Endodermal cell (in vitro differentiated cells): ENCODE results near the gene BTD. TPM values are rescaled to one million over a fixed set of nuclear protein-coding genes. Genes with fewer than 3 reads are reported as not detected.
A peak's percentile ranks its signal among the peaks of the same experiment; 100 is the strongest.

Experiments
- DNase-seq: peaks from one replicate; pipeline ENCODE4 v3.0.0-alpha.2; 2017
- H3K27ac ChIP-seq: 2 replicates; pipeline ENCODE4 v1.5.1; 2013; ENCODE audit warnings: mild to moderate bottlenecking, low read depth, low read length, moderate library complexity
- H3K27me3 ChIP-seq: 2 replicates; pipeline ENCODE4 v1.6.1; 2013; ENCODE audit warnings: mild to moderate bottlenecking, low read length, moderate library complexity; ENCODE audit not compliant: insufficient read depth, control insufficient read depth, poor library complexity, severe bottlenecking
- H3K36me3 ChIP-seq: 2 replicates; pipeline ENCODE4 v1.7.0; 2013; ENCODE audit warnings: mild to moderate bottlenecking, low read length, moderate library complexity; ENCODE audit not compliant: control insufficient read depth, insufficient read depth
- H3K4me1 ChIP-seq: one replicate; pipeline ENCODE4 v1.7.0; 2013; ENCODE audit warnings: low read length; ENCODE audit not compliant: control insufficient read depth, insufficient read depth
- H3K4me3 ChIP-seq: 2 replicates; pipeline ENCODE4 v1.5.1; 2013; ENCODE audit warnings: mild to moderate bottlenecking, low read length, moderate library complexity
- H3K9ac ChIP-seq: 2 replicates; pipeline ENCODE4 v1.6.1; 2013; ENCODE audit warnings: mild to moderate bottlenecking, low read length, moderate library complexity; ENCODE audit not compliant: poor library complexity, severe bottlenecking; ENCODE audit errors: extremely low read depth
- H3K9me3 ChIP-seq: 2 replicates; pipeline ENCODE4 v1.6.1; 2013; ENCODE audit warnings: mild to moderate bottlenecking, low read length, moderate library complexity; ENCODE audit not compliant: control insufficient read depth
- H3K27ac Mint-ChIP-seq: 2 replicates; pipeline ENCODE4 v1.8.0; 2020; ENCODE audit warnings: mixed read lengths
- H3K27me3 Mint-ChIP-seq: 2 replicates; pipeline ENCODE4 v1.8.0; 2021; ENCODE audit warnings: mild to moderate bottlenecking, mixed read lengths; ENCODE audit not compliant: insufficient read depth
- H3K36me3 Mint-ChIP-seq: 2 replicates; pipeline ENCODE4 v1.8.0; 2020; ENCODE audit warnings: low read depth, mixed read lengths
- H3K4me1 Mint-ChIP-seq: 2 replicates; pipeline ENCODE4 v1.8.0; 2020; ENCODE audit warnings: mixed read lengths
- H3K4me3 Mint-ChIP-seq: 2 replicates; pipeline ENCODE4 v1.8.0; 2020; ENCODE audit warnings: mild to moderate bottlenecking, moderate library complexity, mixed read lengths
- H3K9me3 Mint-ChIP-seq: 2 replicates; pipeline ENCODE4 v1.8.0; 2020; ENCODE audit warnings: mild to moderate bottlenecking, mixed read lengths
- WGBS, 2 experiments: methylation state at CpG; one replicate each; pipeline versions ENCODE4 v1.1.5 to v1.1.7; 2013; ENCODE audit warnings: missing lambda C conversion rate in 2 of 2, mixed read lengths in 1 of 2; ENCODE audit not compliant: insufficient coverage in 1 of 2, insufficient read length in 1 of 2; 5-methylcytosine and 5-hydroxymethylcytosine counted together
- total RNA-seq, 2 donors: library from RNA; stranded (reverse); fragmentation: NEBNext Ultra II Directional in 1 of 2; extraction: Animal tissue kit (Norgen Biotek cat#: 25700) in 1 of 2; gene quantifications; 2 replicates in 1 of 2; 3 replicates in 1 of 2; pipeline ENCODE4 v1.2.1, GENCODE V29; 2021
- TF ChIP-seq, protein P1 (sequence below): fragments of 200-600 bp; sonication (generic); conservative IDR thresholded peaks from 2 replicates; pipeline ENCODE4 v1.5.0; 2021; ENCODE audit warnings: antibody characterized with exemption, mild to moderate bottlenecking

BTD gene
- total RNA-seq, 2 donors from 2014 or later: 25.7 to 27.8 TPM

DNA sequence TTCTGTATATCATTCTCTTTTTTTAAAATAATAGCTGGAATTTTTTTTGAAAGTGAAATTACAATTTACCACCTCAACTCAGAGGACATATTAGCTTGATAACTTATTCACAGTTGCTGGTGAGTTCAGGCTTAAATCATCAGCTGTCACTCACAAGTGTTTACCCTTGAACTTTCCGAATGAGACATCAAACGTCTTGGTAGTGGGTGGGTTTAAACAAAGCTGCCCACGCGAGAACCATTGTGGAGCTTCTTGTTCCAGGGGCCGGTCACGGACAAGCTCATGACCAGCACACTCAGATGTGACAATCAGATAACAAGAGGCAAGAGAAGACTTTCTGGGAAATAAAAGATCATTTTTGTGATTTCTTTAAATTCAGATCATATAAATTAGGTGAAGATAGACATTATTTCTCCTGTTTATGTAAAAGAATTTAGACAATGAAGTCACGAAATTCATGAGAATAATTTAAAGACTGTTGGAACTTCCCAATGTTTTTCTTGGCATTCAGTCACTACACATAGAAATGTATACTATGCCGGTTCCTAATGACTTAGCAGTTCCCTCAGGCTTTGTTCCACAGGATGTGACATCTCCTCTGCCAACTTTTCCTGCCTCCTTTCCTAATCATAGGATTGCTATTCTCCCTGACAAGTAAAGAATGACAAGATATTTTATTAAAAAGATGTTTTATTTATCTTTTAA lies 29.3 kb downstream of the BTD start:
- H3K27me3 Mint-ChIP-seq: no peaks in the 10 kb centered on the region
- H3K4me3 Mint-ChIP-seq: no peak overlapping the region
- no peak overlapping the region for H3K27ac ChIP-seq
- H3K4me1 Mint-ChIP-seq: peaks cover 35% of the 10 kb centered on the region
- no peak overlapping the region for H3K4me3 ChIP-seq
- 59 to 61% methylated on average over 8 of the region's 8 CpGs for WGBS, 2 experiments
- no peaks in the 10 kb centered on the region for H3K9me3 ChIP-seq
- TF ChIP-seq, protein P1, sequence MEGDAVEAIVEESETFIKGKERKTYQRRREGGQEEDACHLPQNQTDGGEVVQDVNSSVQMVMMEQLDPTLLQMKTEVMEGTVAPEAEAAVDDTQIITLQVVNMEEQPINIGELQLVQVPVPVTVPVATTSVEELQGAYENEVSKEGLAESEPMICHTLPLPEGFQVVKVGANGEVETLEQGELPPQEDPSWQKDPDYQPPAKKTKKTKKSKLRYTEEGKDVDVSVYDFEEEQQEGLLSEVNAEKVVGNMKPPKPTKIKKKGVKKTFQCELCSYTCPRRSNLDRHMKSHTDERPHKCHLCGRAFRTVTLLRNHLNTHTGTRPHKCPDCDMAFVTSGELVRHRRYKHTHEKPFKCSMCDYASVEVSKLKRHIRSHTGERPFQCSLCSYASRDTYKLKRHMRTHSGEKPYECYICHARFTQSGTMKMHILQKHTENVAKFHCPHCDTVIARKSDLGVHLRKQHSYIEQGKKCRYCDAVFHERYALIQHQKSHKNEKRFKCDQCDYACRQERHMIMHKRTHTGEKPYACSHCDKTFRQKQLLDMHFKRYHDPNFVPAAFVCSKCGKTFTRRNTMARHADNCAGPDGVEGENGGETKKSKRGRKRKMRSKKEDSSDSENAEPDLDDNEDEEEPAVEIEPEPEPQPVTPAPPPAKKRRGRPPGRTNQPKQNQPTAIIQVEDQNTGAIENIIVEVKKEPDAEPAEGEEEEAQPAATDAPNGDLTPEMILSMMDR: no peak
- H3K9ac ChIP-seq: no peak overlapping the region
- no peak for DNase-seq
- H3K4me1 ChIP-seq: no peaks in the 10 kb centered on the region
- peaks cover 4% of the 10 kb centered on the region for H3K36me3 Mint-ChIP-seq
- no peak overlapping the region for H3K27ac Mint-ChIP-seq
- H3K36me3 ChIP-seq: no peaks in the 10 kb centered on the region
- no peaks in the 10 kb centered on the region for H3K27me3 ChIP-seq
- no peaks in the 10 kb centered on the region for H3K9me3 Mint-ChIP-seq

DNA sequence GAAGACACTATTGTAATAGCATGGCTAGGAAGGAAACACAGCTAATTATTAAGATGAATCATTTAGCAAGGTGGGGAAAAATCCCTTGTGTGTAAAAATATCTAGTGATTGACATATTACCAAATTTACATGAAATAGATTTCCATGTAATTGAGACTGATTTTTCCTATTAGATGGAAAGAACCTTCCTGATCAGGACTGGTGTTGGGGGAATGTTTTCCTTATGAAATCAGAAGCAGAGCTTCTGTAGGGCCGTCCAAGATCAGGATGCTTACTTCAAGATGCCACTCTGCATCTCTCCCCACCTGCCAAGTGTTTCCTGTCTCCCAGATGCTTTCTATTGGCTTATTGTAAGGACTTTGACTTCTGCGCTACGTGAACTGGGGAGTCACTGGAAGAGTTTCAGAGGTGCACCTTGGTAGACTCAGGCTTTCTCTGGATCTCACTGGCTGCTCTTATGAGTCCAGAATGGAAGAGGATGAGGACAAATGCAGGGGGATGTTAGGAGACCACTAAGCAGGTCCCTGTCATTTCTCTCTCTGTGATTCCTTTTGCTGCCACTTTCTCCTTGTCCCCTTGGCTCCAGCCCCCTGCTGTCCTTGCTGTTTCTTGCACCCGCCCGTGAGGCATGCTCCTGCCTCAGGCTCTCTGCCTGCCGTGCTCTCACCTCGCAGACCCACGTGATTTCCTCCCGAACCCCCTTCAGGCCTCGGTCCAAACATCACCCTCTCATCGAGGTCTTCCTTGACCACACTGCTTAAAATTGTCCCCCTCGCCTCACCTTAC lies 30.1 kb downstream of the BTD start:
- H3K4me3 Mint-ChIP-seq: no peak overlapping the region
- Histone ChIP-seq H3K36me3 (no peaks in the 10 kb centered on the region), H3K27me3 (no peaks in the 10 kb centered on the region), H3K4me1 (peaks cover 3% of the 10 kb centered on the region), H3K9me3 (no peaks in the 10 kb centered on the region), H3K27ac (no peak overlapping the region), H3K4me3 (no peak overlapping the region), H3K9ac (no peak overlapping the region)
- H3K27me3 Mint-ChIP-seq: no peaks in the 10 kb centered on the region
- 87 to 91% methylated on average over 11 to 12 of the region's 12 CpGs for WGBS, 2 experiments
- no peaks in the 10 kb centered on the region for H3K9me3 Mint-ChIP-seq
- no peak for DNase-seq
- peaks cover 38% of the 10 kb centered on the region for H3K4me1 Mint-ChIP-seq
- H3K27ac Mint-ChIP-seq: peak overlapping the region; percentile 61
- TF ChIP-seq, protein P1: peak; percentile 45
- peaks cover 4% of the 10 kb centered on the region for H3K36me3 Mint-ChIP-seq

DNA sequence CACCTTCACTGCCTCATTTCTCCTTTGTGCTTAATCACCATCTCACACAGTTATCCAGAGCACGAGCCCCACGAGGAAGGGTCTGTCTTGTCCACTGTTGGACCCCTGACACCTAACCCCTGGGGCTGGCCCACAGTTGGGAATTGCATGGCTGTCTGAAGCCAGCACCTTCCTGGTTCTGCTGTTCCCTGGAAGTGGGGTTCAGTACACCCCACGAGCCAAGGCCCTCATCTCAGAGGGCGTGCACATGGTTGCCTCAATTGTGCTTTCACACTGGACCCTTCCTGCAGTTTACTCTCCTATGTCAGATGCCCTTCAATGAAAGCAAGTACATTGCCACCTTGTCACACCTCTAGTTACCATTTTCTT lies 30.7 kb downstream of the BTD start:
- TF ChIP-seq, protein P1: no peak

More for the DNA sequence above, 30.7 kb downstream of the BTD start:
- DNase-seq: no peak
- no peaks in the 10 kb centered on the region for H3K27me3 ChIP-seq
- no peaks in the 10 kb centered on the region for H3K9me3 ChIP-seq
- Mint-ChIP-seq H3K4me1 (peaks cover 38% of the 10 kb centered on the region), H3K27ac (peak overlapping the region; percentile 39), H3K36me3 (peaks cover 4% of the 10 kb centered on the region), H3K27me3 (no peaks in the 10 kb centered on the region), H3K4me3 (no peak overlapping the region), H3K9me3 (no peaks in the 10 kb centered on the region)
- H3K36me3 ChIP-seq: no peaks in the 10 kb centered on the region
- no peak overlapping the region for H3K4me3 ChIP-seq
- H3K9ac ChIP-seq: no peak overlapping the region
- no peak overlapping the region for H3K27ac ChIP-seq
- WGBS, 2 experiments: 95 to 100% methylated on average over 4 of the region's 4 CpGs
- H3K4me1 ChIP-seq: peaks cover 3% of the 10 kb centered on the region
